HCT116 (cell line): ENCODE measurements around the gene KCTD19. TPM values are rescaled to one million over a fixed set of nuclear protein-coding genes. Genes with fewer than 3 reads are reported as not detected.
A peak's percentile ranks its signal among the peaks of the same experiment; 100 is the strongest.

ENCODE experiments used
- ATAC-seq: fragments of 200-7000 bp; cut with Tn5 transposase; 2 replicates; pipeline ENCODE4 v1.9.1; 2020; ENCODE audit warnings: mild to moderate bottlenecking, moderate library complexity
- BruUV-seq: library from RNA; stranded (reverse); fragments of 400-500 nt; replicated peaks from 2 replicates; lab custom pipeline; 2021; lab: Mats Ljungman, UMichigan
- CTCF ChIA-PET: fragments of 300-600 bp; sonication (Branson Sonifier 250); formaldehyde crosslinking; loops from one replicate; lab custom pipeline; 2021; ENCODE audit warnings: antibody characterized with exemption; lab: Charles Lee
- POLR2A ChIA-PET: fragments of 300-600, 350-600 bp; sonication (Branson Sonifier 250); formaldehyde crosslinking; loops from one replicate; lab custom pipeline; 2021; ENCODE audit warnings: antibody characterized with exemption; lab: Charles Lee
- RAD21 ChIA-PET, 2 experiments: fragments of 300-600 bp; sonication (Branson Sonifier 250); formaldehyde crosslinking; loops; one replicate each; lab custom pipeline; 2023; ENCODE audit warnings: low total read pairs in 2 of 2; ENCODE audit not compliant: uncharacterized antibody in 2 of 2, unreplicated experiment in 2 of 2, low non-redundant PET in 1 of 2; lab: Charles Lee
- DNase-seq: peaks from one replicate; pipeline ENCODE4 v3.0.0-alpha.2; 2010; ENCODE audit warnings: low read depth, low spot score
- H2AFZ ChIP-seq: fragments of 200-600 bp; shearing (Covaris generic), sonication (generic); 2 replicates; pipeline ENCODE4 v1.6.1; 2017; ENCODE audit warnings: low read depth, mixed run types, mixed read lengths, antibody characterized with exemption, low read length; ENCODE audit not compliant: poor library complexity, severe bottlenecking
- H3K27ac ChIP-seq: 2 replicates; pipeline ENCODE4 v1.5.1; 2012; ENCODE audit warnings: low read depth, low read length
- H3K27me3 ChIP-seq: fragments of 200-600 bp; sonication (generic); 2 replicates; pipeline ENCODE4 v1.6.1; 2016; ENCODE audit warnings: mixed run types, low read length, mixed read lengths; ENCODE audit not compliant: insufficient read depth
- H3K36me3 ChIP-seq, 2 experiments: fragments of 200-500 bp in 1 of 2; fragments of 200-600 bp in 1 of 2; sonication (Bioruptor generic) in 1 of 2; sonication (generic) in 1 of 2; 2 replicates each; pipeline versions ENCODE4 v1.5.1 to v1.6.1; 2014 to 2016; ENCODE audit warnings: low read length in 2 of 2, inconsistent platforms in 1 of 2, mixed read lengths in 1 of 2, mixed run types in 1 of 2; ENCODE audit not compliant: insufficient read depth in 2 of 2, control insufficient read depth in 1 of 2
- H3K4me1 ChIP-seq, 2 experiments: fragments of 200-600 bp in 1 of 2; sonication (generic) in 1 of 2; 2 replicates each; pipeline versions ENCODE4 v1.5.1 to v1.6.1; 2012 to 2017; ENCODE audit warnings: low read length in 2 of 2, inconsistent platforms in 1 of 2, mild to moderate bottlenecking in 1 of 2, mixed read lengths in 1 of 2, mixed run types in 1 of 2, moderate library complexity in 1 of 2; ENCODE audit not compliant: insufficient read depth in 2 of 2, control insufficient read depth in 1 of 2
- H3K4me2 ChIP-seq: fragments of 200-600 bp; sonication (generic); 2 replicates; pipeline ENCODE4 v1.6.1; 2017; ENCODE audit warnings: mixed run types, low read length, mixed read lengths
- H3K4me3 ChIP-seq, 2 experiments: fragments of 200-600 bp in 1 of 2; sonication (generic) in 1 of 2; replicated peaks in 1 of 2; 2 replicates each; pipeline ENCODE4 v1.5.1; 2011 to 2016; ENCODE audit warnings: low read length in 2 of 2, control low read depth in 1 of 2, low read depth in 1 of 2, mild to moderate bottlenecking in 1 of 2, mixed read lengths in 1 of 2, mixed run types in 1 of 2
- H3K79me2 ChIP-seq: fragments of 200-600 bp; sonication (generic); 2 replicates; pipeline ENCODE4 v1.6.1; 2017; ENCODE audit warnings: mild to moderate bottlenecking, mixed run types, low read length, moderate library complexity, mixed read lengths; ENCODE audit not compliant: insufficient read depth
- H3K9ac ChIP-seq: fragments of 200-600 bp; sonication (generic); 2 replicates; pipeline ENCODE4 v1.6.1; 2016; ENCODE audit warnings: low read length, mixed read lengths
- H3K9me2 ChIP-seq: fragments of 200-600 bp; sonication (generic), shearing (Covaris generic); 2 replicates; pipeline ENCODE4 v1.6.1; 2017; ENCODE audit warnings: mixed run types, mild to moderate bottlenecking, moderate library complexity; ENCODE audit not compliant: insufficient read depth
- H3K9me3 ChIP-seq, 2 experiments: fragments of 200-500 bp in 1 of 2; fragments of 200-600 bp in 1 of 2; sonication (Bioruptor generic) in 1 of 2; sonication (generic) in 1 of 2; 2 replicates each; pipeline ENCODE4 v1.6.1; 2014 to 2017; ENCODE audit warnings: low read length in 2 of 2, mixed read lengths in 2 of 2, inconsistent platforms in 1 of 2, low read depth in 1 of 2, mild to moderate bottlenecking in 1 of 2, mixed run types in 1 of 2, moderate library complexity in 1 of 2; ENCODE audit not compliant: control insufficient read depth in 1 of 2, insufficient read depth in 1 of 2
- H4K20me1 ChIP-seq: fragments of 200-600 bp; sonication (generic), shearing (Covaris generic); 2 replicates; pipeline ENCODE4 v1.6.1; 2017; ENCODE audit warnings: mixed run types, mild to moderate bottlenecking, moderate library complexity; ENCODE audit not compliant: insufficient read depth
- EGR1 ChIP-seq: IDR thresholded peaks from 2 replicates; pipeline ENCODE4 v1.6.1; 2012; ENCODE audit warnings: low read depth
- JUND ChIP-seq: IDR thresholded peaks from 2 replicates; pipeline ENCODE4 v1.6.1; 2012
- POLR2AphosphoS5 ChIP-seq: IDR thresholded peaks from 2 replicates; pipeline ENCODE4 v1.6.1; 2011; ENCODE audit warnings: mild to moderate bottlenecking, low read depth, low read length, moderate library complexity
- RAD21 ChIP-seq: IDR thresholded peaks from 2 replicates; pipeline ENCODE4 v1.6.1; 2012; ENCODE audit warnings: low read depth, mild to moderate bottlenecking
- SP1 ChIP-seq: IDR thresholded peaks from 2 replicates; pipeline ENCODE4 v1.6.1; 2012; ENCODE audit warnings: low read depth
- TCF7L2 ChIP-seq: IDR thresholded peaks from 2 replicates; pipeline ENCODE4 v1.7.0; 2011; ENCODE audit warnings: borderline replicate concordance, inconsistent platforms; ENCODE audit not compliant: insufficient read depth, insufficient read length; ENCODE audit errors: extremely low read depth
- ZFX ChIP-seq: fragments of 450-650 bp; IDR thresholded peaks from 2 replicates; pipeline ENCODE4 v1.6.1; 2017
- intact Hi-C: fragments of 100-400 bp; cut with micrococcal nuclease; formaldehyde crosslinking; loops from 2 replicates; pipeline ENCODE4 v1.10.0; 2022
- total RNA-seq: library from RNA; stranded (reverse); gene quantifications from one replicate; pipeline ENCODE4 v1.2.1, GENCODE V29; 2021; ENCODE audit not compliant: unreplicated experiment
- TF ChIP-seq, protein P1 (sequence below): IDR thresholded peaks from 2 replicates; pipeline ENCODE4 v1.6.1; 2012; ENCODE audit warnings: low read depth
- TF ChIP-seq, protein P2 (sequence below), 3 experiments: fragments of 200-600 bp in 1 of 3; sonication (generic) in 1 of 3; IDR thresholded peaks in 2 of 3; conservative IDR thresholded peaks in 1 of 3; 2 replicates each; pipeline ENCODE4 v1.5.1; 2012 to 2017; ENCODE audit warnings: low read depth in 2 of 3, low read length in 2 of 3, antibody characterized with exemption in 1 of 3, borderline replicate concordance in 1 of 3, control low read depth in 1 of 3, mild to moderate bottlenecking in 1 of 3, mixed read lengths in 1 of 3, mixed run types in 1 of 3, moderate library complexity in 1 of 3; ENCODE audit not compliant: insufficient read depth in 1 of 3

Gene KCTD19
- total RNA-seq, 1 experiment from 2014 or later, result not detected

DNA sequence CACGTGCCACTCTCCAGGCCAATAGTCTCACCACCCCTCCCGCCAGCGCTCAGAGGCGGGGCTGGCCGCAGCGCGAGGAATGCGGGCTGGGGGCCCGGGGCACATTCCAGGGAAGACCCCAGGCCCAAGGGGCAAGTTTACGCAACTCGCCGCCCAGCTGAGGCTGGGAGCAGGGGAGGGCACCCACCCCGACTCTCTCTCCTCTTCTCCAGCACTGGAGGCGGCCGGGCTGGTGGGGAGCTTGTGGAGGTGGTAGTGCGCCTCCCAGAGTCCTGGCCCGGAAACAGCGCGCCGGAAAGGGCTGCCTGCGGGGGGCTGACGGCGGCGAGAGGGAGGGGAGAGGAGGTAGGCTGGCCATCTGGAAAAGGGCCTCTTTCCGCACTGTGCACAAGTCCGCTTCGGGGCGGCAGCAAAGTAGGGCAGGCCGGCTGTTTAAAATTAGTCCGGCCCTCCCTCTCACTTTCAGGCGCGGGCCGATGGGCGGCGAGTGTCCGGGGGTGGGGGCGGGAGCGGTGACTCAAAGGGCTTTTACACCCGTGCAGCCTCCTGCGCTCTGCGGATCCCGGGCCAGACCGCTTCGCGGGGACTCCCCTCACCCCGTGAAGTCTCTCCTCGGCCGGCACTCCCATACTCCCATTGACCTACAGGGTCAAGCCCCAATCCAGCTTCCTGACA lies 80.3 kb downstream of the KCTD19 start:
- peak; percentile 53 for DNase-seq
- H3K9me3 ChIP-seq, result no peaks in the 10 kb centered on the region
- peak overlapping the region; percentile 92 for H3K27ac ChIP-seq
- ChIA-PET CTCF (interaction anchor here (0.6 to 4.4 kb wide), 15 partner anchors 10 to 285 kb away, joined by 3 to 17 read pairs (median 4); partner anchors contain the start of genes ATP6V0D1, CES3, ELMO3 and FBXL8), RAD21 (interaction anchor here (0.6 to 1.6 kb wide), 4 partner anchors 19 to 170 kb away, joined by 3 to 6 read pairs (median 4); partner anchors contain the start of genes TMEM208 (in 1 of the 2) and ZDHHC1 (in 1 of the 2)), POLR2A (interaction anchor here (0.6 to 2.7 kb wide), 12 partner anchors 8 to 136 kb away, joined by 3 to 13 read pairs (median 4); partner anchors contain the start of gene TMEM208)
- peaks cover 49% of the 10 kb centered on the region for H3K79me2 ChIP-seq
- peak; percentile 37; the same call in 1 of the 2 replicates for TF ChIP-seq ZFX
- no peak for TF ChIP-seq EGR1
- no peak for TF ChIP-seq SP1
- TF ChIP-seq JUND, result no peak
- peak; percentile 73 for TF ChIP-seq TCF7L2
- TF ChIP-seq RAD21, result no peak
- TF ChIP-seq, protein P1, sequence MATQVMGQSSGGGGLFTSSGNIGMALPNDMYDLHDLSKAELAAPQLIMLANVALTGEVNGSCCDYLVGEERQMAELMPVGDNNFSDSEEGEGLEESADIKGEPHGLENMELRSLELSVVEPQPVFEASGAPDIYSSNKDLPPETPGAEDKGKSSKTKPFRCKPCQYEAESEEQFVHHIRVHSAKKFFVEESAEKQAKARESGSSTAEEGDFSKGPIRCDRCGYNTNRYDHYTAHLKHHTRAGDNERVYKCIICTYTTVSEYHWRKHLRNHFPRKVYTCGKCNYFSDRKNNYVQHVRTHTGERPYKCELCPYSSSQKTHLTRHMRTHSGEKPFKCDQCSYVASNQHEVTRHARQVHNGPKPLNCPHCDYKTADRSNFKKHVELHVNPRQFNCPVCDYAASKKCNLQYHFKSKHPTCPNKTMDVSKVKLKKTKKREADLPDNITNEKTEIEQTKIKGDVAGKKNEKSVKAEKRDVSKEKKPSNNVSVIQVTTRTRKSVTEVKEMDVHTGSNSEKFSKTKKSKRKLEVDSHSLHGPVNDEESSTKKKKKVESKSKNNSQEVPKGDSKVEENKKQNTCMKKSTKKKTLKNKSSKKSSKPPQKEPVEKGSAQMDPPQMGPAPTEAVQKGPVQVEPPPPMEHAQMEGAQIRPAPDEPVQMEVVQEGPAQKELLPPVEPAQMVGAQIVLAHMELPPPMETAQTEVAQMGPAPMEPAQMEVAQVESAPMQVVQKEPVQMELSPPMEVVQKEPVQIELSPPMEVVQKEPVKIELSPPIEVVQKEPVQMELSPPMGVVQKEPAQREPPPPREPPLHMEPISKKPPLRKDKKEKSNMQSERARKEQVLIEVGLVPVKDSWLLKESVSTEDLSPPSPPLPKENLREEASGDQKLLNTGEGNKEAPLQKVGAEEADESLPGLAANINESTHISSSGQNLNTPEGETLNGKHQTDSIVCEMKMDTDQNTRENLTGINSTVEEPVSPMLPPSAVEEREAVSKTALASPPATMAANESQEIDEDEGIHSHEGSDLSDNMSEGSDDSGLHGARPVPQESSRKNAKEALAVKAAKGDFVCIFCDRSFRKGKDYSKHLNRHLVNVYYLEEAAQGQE, result no peak
- no peak for TF ChIP-seq POLR2AphosphoS5
- TF ChIP-seq, protein P2, sequence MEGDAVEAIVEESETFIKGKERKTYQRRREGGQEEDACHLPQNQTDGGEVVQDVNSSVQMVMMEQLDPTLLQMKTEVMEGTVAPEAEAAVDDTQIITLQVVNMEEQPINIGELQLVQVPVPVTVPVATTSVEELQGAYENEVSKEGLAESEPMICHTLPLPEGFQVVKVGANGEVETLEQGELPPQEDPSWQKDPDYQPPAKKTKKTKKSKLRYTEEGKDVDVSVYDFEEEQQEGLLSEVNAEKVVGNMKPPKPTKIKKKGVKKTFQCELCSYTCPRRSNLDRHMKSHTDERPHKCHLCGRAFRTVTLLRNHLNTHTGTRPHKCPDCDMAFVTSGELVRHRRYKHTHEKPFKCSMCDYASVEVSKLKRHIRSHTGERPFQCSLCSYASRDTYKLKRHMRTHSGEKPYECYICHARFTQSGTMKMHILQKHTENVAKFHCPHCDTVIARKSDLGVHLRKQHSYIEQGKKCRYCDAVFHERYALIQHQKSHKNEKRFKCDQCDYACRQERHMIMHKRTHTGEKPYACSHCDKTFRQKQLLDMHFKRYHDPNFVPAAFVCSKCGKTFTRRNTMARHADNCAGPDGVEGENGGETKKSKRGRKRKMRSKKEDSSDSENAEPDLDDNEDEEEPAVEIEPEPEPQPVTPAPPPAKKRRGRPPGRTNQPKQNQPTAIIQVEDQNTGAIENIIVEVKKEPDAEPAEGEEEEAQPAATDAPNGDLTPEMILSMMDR (IDR thresholded peaks at IDR 0.05 in 2 of 3, conservative IDR thresholded peaks at IDR 0.05 in 1 of 3; ENCODE audit: borderline replicate concordance in 1 of 3, insufficient read depth in 1 of 3, low read depth in 2 of 3, low read length in 2 of 3), result peak in 2 of 3 experiments; percentile 36 to 53; a peak in 4 of 6 replicates
- H3K9me2 ChIP-seq, result no peaks in the 10 kb centered on the region
- H3K36me3 ChIP-seq, result no peaks in the 10 kb centered on the region
- H3K27me3 ChIP-seq, result no peaks in the 10 kb centered on the region
- peak; percentile 50 for ATAC-seq
- H3K4me3 ChIP-seq, result peak overlapping the region; percentile 71 to 92
- no TSS peak for BruUV-seq
- H4K20me1 ChIP-seq, result no peaks in the 10 kb centered on the region
- H3K4me2 ChIP-seq, result peak overlapping the region; percentile 94
- intact Hi-C loops, result loop anchor here (2.0 to 5.0 kb wide), 2 partner anchors 31 to 171 kb away; partner anchors contain the start of gene ZDHHC1
- peaks cover 48 to 76% of the 10 kb centered on the region in 2 experiments for H3K4me1 ChIP-seq
- no peak overlapping the region for H2AFZ ChIP-seq
- H3K9ac ChIP-seq, result peak overlapping the region; percentile 87
